ENCODE results near the gene PRAMEF1. TPM values are rescaled to one million over a fixed set of nuclear protein-coding genes. Genes with fewer than 3 reads are reported as not detected.

PRAMEF1 gene
- total RNA-seq, 1 experiment from 2014 or later, result not detected

GRCh38 chr1:12798911-12799310, 7.7 kb downstream of the PRAMEF1 start:
- POLR2A ChIA-PET, result no interaction called here
- H3K4me3 ChIP-seq (ENCODE audit: low read depth, low read length), result no peak overlapping the region
- H3K4me3 Mint-ChIP-seq (ENCODE audit: unreplicated experiment), result no peak overlapping the region
- H3K9me3 ChIP-seq, result no peaks in the 10 kb centered on the region
- no peaks in the 10 kb centered on the region for H3K4me1 ChIP-seq
- BruUV-seq (replicated peaks), result no TSS peak
- TF ChIP-seq CTCF (IDR thresholded peaks at IDR 0.05; ENCODE audit: insufficient read depth in 1 of 2, low read depth in 1 of 2, low read length in 1 of 2, severe bottlenecking in 1 of 2, unreplicated experiment in 1 of 2), result no peak
- no peak overlapping the region for H3K27ac Mint-ChIP-seq (ENCODE audit: unreplicated experiment)
- DNase-seq, result no peak
- CTCF ChIA-PET, result no interaction called here
- intact Hi-C loops (cut with micrococcal nuclease; ENCODE audit: unreplicated experiment), result no loop called here
- H3K27me3 ChIP-seq (replicated peaks; ENCODE audit: control insufficient read depth, insufficient read depth, low read length), result no peaks in the 10 kb centered on the region
- no peaks in the 10 kb centered on the region for H3K9me3 Mint-ChIP-seq (ENCODE audit: unreplicated experiment)
- H3K36me3 Mint-ChIP-seq (ENCODE audit: insufficient read depth, unreplicated experiment), result no peaks in the 10 kb centered on the region
- H3K4me1 Mint-ChIP-seq (ENCODE audit: low read depth, unreplicated experiment), result peaks cover 6% of the 10 kb centered on the region
- H3K36me3 ChIP-seq (ENCODE audit: control insufficient read depth, insufficient read depth, low read length), result no peaks in the 10 kb centered on the region
- H3K27me3 Mint-ChIP-seq (ENCODE audit: insufficient read depth, unreplicated experiment), result peaks cover 7% of the 10 kb centered on the region

GRCh38 chr1:12799730-12800129, 8.5 kb downstream of the PRAMEF1 start:
- Mint-ChIP-seq H3K4me3 (ENCODE audit: unreplicated experiment) (no peak overlapping the region), H3K4me1 (ENCODE audit: low read depth, unreplicated experiment) (peaks cover 6% of the 10 kb centered on the region), H3K27ac (ENCODE audit: unreplicated experiment) (no peak overlapping the region), H3K36me3 (ENCODE audit: insufficient read depth, unreplicated experiment) (no peaks in the 10 kb centered on the region), H3K9me3 (ENCODE audit: unreplicated experiment) (peaks cover 5% of the 10 kb centered on the region), H3K27me3 (ENCODE audit: insufficient read depth, unreplicated experiment) (peaks cover 8% of the 10 kb centered on the region)
- DNase-seq, result no peak
- intact Hi-C loops (cut with micrococcal nuclease; ENCODE audit: unreplicated experiment), result no loop called here
- Histone ChIP-seq H3K4me3 (ENCODE audit: low read depth, low read length) (no peak overlapping the region), H3K27me3 (replicated peaks; ENCODE audit: control insufficient read depth, insufficient read depth, low read length) (no peaks in the 10 kb centered on the region), H3K4me1 (no peaks in the 10 kb centered on the region), H3K9me3 (no peaks in the 10 kb centered on the region; the same call in 1 of the 2 replicates), H3K36me3 (ENCODE audit: control insufficient read depth, insufficient read depth, low read length) (no peaks in the 10 kb centered on the region)
- CTCF ChIA-PET, result no interaction called here
- no TSS peak for BruUV-seq (replicated peaks)
- no peak for TF ChIP-seq CTCF (IDR thresholded peaks at IDR 0.05; ENCODE audit: insufficient read depth in 1 of 2, low read depth in 1 of 2, low read length in 1 of 2, severe bottlenecking in 1 of 2, unreplicated experiment in 1 of 2)
- POLR2A ChIA-PET, result no interaction called here

- no peak overlapping the region for H3K27ac Mint-ChIP-seq (ENCODE audit: unreplicated experiment)
- no peak for DNase-seq
- H3K4me3 Mint-ChIP-seq (ENCODE audit: unreplicated experiment), result no peak overlapping the region
- intact Hi-C loops (cut with micrococcal nuclease; ENCODE audit: unreplicated experiment), result no loop called here
- no peak for TF ChIP-seq CTCF (IDR thresholded peaks at IDR 0.05; ENCODE audit: insufficient read depth in 1 of 2, low read depth in 1 of 2, low read length in 1 of 2, severe bottlenecking in 1 of 2, unreplicated experiment in 1 of 2)
- Histone ChIP-seq H3K27me3 (replicated peaks; ENCODE audit: control insufficient read depth, insufficient read depth, low read length) (no peaks in the 10 kb centered on the region), H3K4me1 (no peaks in the 10 kb centered on the region), H3K4me3 (ENCODE audit: low read depth, low read length) (no peak overlapping the region), H3K9me3 (no peaks in the 10 kb centered on the region; the same call in 1 of the 2 replicates), H3K36me3 (ENCODE audit: control insufficient read depth, insufficient read depth, low read length) (no peaks in the 10 kb centered on the region)
- CTCF ChIA-PET, result no interaction called here
- BruUV-seq (replicated peaks), result no TSS peak
- POLR2A ChIA-PET, result no interaction called here
- H3K4me1 Mint-ChIP-seq (ENCODE audit: low read depth, unreplicated experiment), result no peaks in the 10 kb centered on the region
- no peaks in the 10 kb centered on the region for H3K36me3 Mint-ChIP-seq (ENCODE audit: insufficient read depth, unreplicated experiment)
- peaks cover 4% of the 10 kb centered on the region for H3K27me3 Mint-ChIP-seq (ENCODE audit: insufficient read depth, unreplicated experiment)
- H3K9me3 Mint-ChIP-seq (ENCODE audit: unreplicated experiment), result peaks cover 7% of the 10 kb centered on the region
Observed at GRCh38 chr1:12809933-12810332, 18.7 kb downstream of the PRAMEF1 start.
